IPS-18c (cell line): ENCODE data around the gene CFAP54.
"Not testable (repeated sequence)": the region's sequence is repeated elsewhere in the genome, so short reads cannot be mapped to it uniquely, and the experiment has no call there.

ENCODE experiments used
- H3K4me3 ChIP-seq: 2 replicates; pipeline ENCODE4 v1.7.0; 2013; ENCODE audit warnings: low read depth, mild to moderate bottlenecking, low read length, moderate library complexity; ENCODE audit not compliant: insufficient read depth
- H3K9me3 ChIP-seq: one replicate; pipeline ENCODE4 v1.6.1; 2013; ENCODE audit warnings: mild to moderate bottlenecking, low read length, moderate library complexity; ENCODE audit not compliant: control insufficient read depth, insufficient read depth

Gene CFAP54

DNA sequence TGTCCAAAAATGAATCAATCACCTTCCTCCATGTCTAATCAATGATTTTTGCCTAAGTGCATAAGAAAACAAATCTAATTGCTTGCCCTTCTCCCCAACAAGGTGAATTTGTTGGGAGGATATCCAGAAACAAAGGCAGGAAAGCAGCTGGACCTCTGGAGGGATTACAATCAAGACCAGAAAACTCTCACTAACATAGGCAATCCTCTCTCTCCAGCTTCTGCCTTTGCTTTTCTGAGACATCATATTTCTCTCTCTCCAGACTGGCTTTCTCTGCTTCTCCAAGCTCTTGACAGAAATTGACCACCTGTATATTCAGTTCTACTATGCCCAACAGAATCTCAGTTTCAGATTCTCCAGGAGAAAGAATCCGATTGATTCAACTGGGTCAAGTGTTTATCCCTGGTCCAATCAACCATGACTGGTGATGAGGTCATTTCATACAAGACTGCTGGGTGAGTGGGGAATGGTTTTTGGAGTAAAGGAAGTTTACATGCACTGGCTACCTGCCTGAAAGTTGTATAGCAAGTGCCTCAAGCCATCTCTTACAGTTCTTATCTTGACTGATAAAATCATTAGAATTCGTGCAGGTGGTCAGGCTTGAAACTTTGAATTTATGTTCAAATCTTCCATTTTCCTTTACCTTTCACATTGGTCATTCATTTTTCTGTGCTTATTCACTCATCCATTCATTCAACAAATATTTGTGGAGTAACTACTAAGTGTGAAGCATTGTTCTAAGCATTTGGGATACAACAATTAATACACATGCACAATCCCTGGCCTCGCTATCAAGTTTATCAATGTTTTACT is 22.2 kb upstream of the CFAP54 start:
- H3K4me3 ChIP-seq, result no peak overlapping the region
- H3K9me3 ChIP-seq, result no peaks in the 10 kb centered on the region

GRCh38 chr12:96471368-96472050 is 17.9 kb upstream of the CFAP54 start:
- H3K4me3 ChIP-seq, result no peak overlapping the region
- H3K9me3 ChIP-seq, result no peaks in the 10 kb centered on the region

- no peaks in the 10 kb centered on the region for H3K9me3 ChIP-seq
- no peak overlapping the region for H3K4me3 ChIP-seq
These were observed 17.0 kb upstream of the CFAP54 start for GRCh38 chr12:96472384-96472783.

GRCh38 chr12:96473394-96474093 is 15.8 kb upstream of the CFAP54 start:
- no peaks in the 10 kb centered on the region for H3K9me3 ChIP-seq

GRCh38 chr12:96474206-96474605 is 15.2 kb upstream of the CFAP54 start:
- H3K4me3 ChIP-seq, result no peak overlapping the region
- H3K9me3 ChIP-seq, result no peaks in the 10 kb centered on the region

More at GRCh38 chr12:96473394-96474093, 15.8 kb upstream of the CFAP54 start:
- H3K4me3 ChIP-seq, result no peak overlapping the region

GRCh38 chr12:96478011-96478410 is 11.4 kb upstream of the CFAP54 start:
- Histone ChIP-seq H3K4me3 (no peak overlapping the region), H3K9me3 (no peaks in the 10 kb centered on the region)

GRCh38 chr12:96482086-96482485 is 7.3 kb upstream of the CFAP54 start:
- Histone ChIP-seq H3K9me3 (no peaks in the 10 kb centered on the region), H3K4me3 (no peak overlapping the region)

GRCh38 chr12:96483116-96483515 is 6.3 kb upstream of the CFAP54 start:
- H3K9me3 ChIP-seq, result peaks cover 3% of the 10 kb centered on the region
- H3K4me3 ChIP-seq, result no peak overlapping the region

DNA sequence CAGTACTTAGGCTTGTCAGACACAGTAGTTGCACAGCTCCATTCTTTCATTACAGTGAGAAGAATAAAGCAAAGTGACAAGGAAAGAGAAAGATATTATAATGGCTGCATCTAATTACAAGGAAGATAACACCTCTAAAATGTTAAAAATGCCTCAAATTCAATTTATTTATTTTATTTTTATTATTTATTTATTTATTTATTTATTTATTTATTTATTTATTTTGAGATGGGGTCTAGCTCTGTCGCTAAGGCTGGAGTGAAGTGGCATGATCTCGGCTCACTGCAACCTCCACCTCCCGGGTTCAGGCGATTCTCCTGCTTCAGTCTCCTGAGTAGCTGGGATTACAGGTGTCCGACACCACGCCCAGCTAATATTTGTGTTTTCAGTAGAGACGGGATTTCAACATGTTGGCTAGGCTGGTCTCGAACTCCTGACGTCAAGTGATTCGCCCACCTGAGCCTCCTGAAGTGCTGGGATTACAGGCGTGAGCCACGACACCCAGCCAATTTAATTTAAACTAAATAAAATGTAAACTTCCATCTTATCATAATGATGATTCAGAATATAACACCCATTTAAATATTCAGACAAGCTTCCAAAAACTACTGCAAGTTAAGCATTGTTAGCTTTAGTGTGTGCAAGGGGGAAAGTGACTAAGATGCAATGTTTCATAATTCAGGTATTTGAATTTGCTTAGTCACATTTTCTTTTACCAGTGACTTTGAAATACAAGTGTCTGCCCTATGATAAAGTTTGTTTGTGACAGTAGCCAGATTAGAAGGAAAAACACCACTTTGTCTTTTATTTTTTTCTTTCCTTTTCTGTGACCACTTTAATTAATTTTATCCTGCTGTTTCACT is 2.4 kb upstream of the CFAP54 start:
- Histone ChIP-seq H3K4me3 (no peak overlapping the region), H3K9me3 (peaks cover 3% of the 10 kb centered on the region)

DNA sequence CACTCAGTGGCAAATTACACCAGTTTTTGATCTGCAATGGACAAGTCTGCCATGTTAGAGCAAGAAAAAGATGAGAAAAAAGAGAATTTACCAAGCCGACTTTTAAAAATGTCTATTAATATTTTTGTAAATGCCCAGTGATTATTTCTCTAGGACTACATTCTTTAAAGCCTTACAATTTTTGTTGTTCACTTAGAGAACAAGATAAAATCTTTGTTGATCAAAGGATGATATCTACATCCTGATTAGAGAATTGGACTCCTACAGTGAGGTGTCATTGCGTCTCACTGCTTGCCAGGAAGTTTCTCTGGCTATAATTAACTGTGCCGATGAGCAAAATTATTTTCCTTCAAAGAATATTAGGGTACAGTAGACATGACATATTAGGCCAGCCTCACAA is 1.7 kb upstream of the CFAP54 start:
- no peak overlapping the region for H3K4me3 ChIP-seq
- H3K9me3 ChIP-seq, result peaks cover 3% of the 10 kb centered on the region

DNA sequence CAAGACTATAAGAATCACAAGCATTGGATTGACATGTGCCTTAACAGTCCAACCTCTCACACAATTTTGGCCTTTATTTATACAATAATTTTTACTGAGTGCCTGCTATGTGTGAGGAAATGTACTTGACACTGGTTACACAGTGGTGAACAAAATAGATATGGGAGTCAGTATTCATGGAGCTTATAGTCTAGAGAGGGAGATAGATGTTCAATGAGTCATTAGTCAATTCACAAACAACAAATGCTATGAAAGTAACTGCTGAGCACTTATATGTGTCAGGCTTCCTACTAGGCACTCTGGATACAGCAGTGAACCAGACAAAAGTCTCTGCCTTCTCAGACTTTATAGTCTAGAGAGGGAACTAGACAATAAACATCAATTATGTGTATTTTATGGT is 3.7 kb downstream of the CFAP54 start:
- no peaks in the 10 kb centered on the region for H3K9me3 ChIP-seq

DNA sequence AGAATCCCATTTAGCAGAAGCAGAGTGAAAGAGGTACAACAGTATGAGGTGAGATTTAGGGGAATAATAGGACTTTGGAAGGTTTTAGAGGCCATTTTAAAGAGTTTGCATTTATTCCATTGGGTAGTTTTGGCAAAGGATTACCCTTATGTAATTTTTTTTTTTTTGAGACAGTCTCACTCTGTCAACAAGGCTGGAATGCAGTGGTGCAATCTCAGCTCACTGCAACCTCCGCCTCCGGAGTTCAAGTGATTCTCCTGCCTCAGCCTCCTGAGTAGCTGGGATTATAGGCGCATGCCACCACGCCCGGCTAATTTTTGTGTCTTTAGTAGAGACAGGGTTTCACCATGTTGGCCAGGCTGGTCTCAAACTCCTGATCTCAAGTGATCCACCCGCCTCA is 4.8 kb downstream of the CFAP54 start:
- H3K4me3 ChIP-seq, H3K9me3 ChIP-seq: not testable (repeated sequence)

More for the DNA sequence above, 3.7 kb downstream of the CFAP54 start:
- no peak overlapping the region for H3K4me3 ChIP-seq

- Histone ChIP-seq H3K4me3 (no peak overlapping the region), H3K9me3 (no peaks in the 10 kb centered on the region)
These were observed 5.8 kb downstream of the CFAP54 start for GRCh38 chr12:96495155-96495554.

GRCh38 chr12:96495841-96496545 is 6.6 kb downstream of the CFAP54 start:
- H3K9me3 ChIP-seq, result no peaks in the 10 kb centered on the region
- H3K4me3 ChIP-seq, result no peak overlapping the region

- no peak overlapping the region for H3K4me3 ChIP-seq
- H3K9me3 ChIP-seq, result no peaks in the 10 kb centered on the region
These were observed 7.6 kb downstream of the CFAP54 start for GRCh38 chr12:96496944-96497343.

GRCh38 chr12:96497855-96498254 is 8.5 kb downstream of the CFAP54 start:
- no peak overlapping the region for H3K4me3 ChIP-seq

DNA sequence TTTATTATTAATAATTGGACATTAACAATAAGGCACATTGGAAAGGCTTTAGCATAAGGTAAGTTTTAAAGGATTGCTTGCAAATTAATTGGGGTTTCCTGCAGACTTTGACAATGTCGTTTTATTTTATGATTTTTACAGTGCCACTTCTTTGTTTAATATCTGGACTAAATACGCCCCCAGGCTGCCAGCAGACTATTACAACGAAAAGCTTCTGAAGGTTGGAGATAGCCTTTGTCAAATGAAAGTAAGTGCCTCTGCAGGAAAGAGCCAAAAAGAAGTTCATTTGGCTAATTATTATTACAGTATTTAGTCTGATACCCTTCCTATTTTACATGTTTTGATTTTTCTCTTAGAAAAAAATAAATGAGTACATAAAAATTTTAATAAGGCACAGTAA is 11.3 kb downstream of the CFAP54 start:
- Histone ChIP-seq H3K4me3 (no peak overlapping the region), H3K9me3 (no peaks in the 10 kb centered on the region)

More at GRCh38 chr12:96497855-96498254, 8.5 kb downstream of the CFAP54 start:
- H3K9me3 ChIP-seq, result no peaks in the 10 kb centered on the region
